Adipocyte (in vitro differentiated cells): ENCODE results near the gene KCNK13.

Experiments used
- DNase-seq: peaks from one replicate; pipeline ENCODE4 v3.0.0-alpha.2; 2015; ENCODE audit warnings: low read depth
- H3K27me3 ChIP-seq: replicated peaks from 2 replicates; pipeline ENCODE4 v1.7.0; 2013; ENCODE audit warnings: mild to moderate bottlenecking, low read length, moderate library complexity; ENCODE audit not compliant: control insufficient read depth, insufficient read depth
- H3K36me3 ChIP-seq: 2 replicates; pipeline ENCODE4 v1.7.0; 2013; ENCODE audit warnings: low read length, mild to moderate bottlenecking, moderate library complexity; ENCODE audit not compliant: control insufficient read depth, insufficient read depth, severe bottlenecking
- H3K4me1 ChIP-seq: 2 replicates; pipeline ENCODE4 v1.7.0; 2013; ENCODE audit warnings: mild to moderate bottlenecking, low read length, moderate library complexity; ENCODE audit not compliant: control insufficient read depth, insufficient read depth
- H3K4me3 ChIP-seq: 2 replicates; pipeline ENCODE4 v1.7.0; 2013; ENCODE audit warnings: mild to moderate bottlenecking, low read length, moderate library complexity
- H3K9ac ChIP-seq: 2 replicates; pipeline ENCODE4 v1.7.0; 2013; ENCODE audit warnings: mild to moderate bottlenecking, low read length, moderate library complexity
- H3K9me3 ChIP-seq: 2 replicates; pipeline ENCODE4 v1.7.0; 2013; ENCODE audit warnings: mild to moderate bottlenecking, low read length, moderate library complexity; ENCODE audit not compliant: control insufficient read depth

KCNK13 gene

DNA sequence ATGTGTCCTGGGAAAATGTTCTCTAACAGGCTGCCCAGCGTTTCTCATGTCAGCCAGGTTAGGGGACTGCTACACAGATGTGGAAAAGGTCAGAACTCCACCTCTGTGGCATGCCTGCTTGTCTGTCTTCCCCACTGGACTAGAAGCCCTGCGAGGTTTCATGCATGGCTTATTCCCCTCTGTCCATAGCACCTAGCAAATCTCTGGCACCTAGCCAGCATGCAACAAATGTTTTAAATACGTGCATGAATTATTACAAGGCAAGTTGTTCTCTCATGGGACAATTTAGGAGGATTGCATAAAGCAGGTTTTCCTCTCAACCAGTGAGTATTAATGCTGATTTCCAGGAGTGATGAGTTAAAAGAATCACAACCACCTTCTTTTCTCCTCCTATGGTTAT, 21.4 kb upstream of the KCNK13 start:
- Histone ChIP-seq H3K27me3 (no peaks in the 10 kb centered on the region), H3K4me1 (no peaks in the 10 kb centered on the region), H3K9ac (no peak overlapping the region), H3K9me3 (no peaks in the 10 kb centered on the region), H3K4me3 (no peak overlapping the region), H3K36me3 (peaks cover 13% of the 10 kb centered on the region)
- DNase-seq, result no peak

DNA sequence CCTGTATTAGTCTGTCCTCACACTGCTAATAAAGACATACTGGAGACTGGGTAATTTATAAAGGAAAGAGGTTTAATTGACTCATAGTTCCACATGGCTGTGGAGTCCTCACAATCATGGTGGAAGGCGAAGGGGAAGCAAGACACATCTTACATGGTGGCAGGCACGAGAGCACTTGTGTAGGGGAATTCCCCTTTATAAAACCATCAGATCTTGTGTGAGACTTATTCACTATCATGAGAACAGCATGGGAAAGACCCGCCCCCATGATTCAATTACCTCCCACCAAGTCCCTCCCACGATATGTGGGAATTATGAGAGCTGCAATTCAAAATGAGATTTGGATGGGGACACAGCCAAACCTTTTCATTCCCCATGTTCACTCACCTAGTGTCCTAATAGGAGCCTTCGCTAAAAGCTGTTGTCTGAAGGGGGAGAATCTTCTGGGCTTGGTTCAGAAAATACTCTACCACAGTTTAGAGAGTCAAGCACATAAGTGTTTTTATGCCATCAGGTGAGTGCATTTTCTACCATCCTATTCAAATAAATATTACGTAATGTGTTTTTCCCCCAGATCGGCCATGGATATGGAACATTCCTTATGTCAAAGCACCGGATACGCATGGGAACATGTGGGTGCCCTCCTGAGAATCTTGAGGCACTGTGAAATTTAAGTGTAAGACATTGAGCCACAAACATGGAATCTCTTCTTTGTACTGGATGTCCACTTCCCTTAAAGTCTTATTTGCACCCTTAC, 19.1 kb upstream of the KCNK13 start:
- H3K36me3 ChIP-seq, result peaks cover 11% of the 10 kb centered on the region
- H3K9me3 ChIP-seq, result no peaks in the 10 kb centered on the region

DNA sequence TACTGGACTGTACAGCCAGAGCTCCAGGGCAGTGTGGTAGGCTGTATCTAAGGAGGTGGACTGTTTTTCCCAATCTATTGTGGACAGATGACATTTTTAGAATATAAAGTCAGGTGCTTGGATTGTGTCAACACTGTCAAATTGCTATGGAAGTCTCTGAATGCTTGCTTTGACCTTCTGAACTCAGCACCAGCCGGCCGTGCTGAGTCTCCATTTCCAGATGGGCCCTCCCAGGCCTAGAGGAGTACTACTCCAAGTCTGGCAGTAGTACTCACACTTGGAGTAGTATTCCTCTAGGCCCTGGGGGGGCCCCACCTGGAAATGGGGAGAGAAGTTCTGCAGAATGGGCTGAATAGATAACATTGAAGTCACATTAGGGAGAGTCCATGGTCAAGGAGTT, 16.2 kb upstream of the KCNK13 start:
- DNase-seq, result no peak

More for the DNA sequence above, 19.1 kb upstream of the KCNK13 start:
- DNase-seq, result no peak
- Histone ChIP-seq H3K4me1 (no peaks in the 10 kb centered on the region), H3K4me3 (no peak overlapping the region), H3K27me3 (no peaks in the 10 kb centered on the region), H3K9ac (no peak overlapping the region)

DNA sequence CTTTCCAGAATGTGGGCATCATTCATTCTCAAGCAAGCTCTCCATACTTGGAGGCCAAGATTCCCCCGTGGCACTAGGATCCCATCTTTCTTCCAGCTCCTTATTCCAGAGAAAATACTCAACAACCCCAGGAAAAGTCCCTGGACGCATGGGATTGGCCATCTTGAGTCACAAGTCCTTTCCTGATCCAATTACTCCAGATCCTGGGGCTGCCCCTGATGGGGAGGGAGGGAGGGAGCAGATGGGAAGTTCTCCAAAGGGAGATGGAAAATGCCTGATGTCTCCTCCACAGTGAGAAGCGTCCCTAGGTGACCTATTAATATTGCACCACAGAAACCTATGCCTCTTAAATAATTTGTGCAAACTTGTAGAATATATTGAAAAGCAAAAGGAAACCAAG, 12.4 kb upstream of the KCNK13 start:
- H3K9me3 ChIP-seq, result no peaks in the 10 kb centered on the region
- H3K9ac ChIP-seq, result no peak overlapping the region
- no peak overlapping the region for H3K4me3 ChIP-seq
- no peak for DNase-seq
- H3K36me3 ChIP-seq, result no peaks in the 10 kb centered on the region
- no peaks in the 10 kb centered on the region for H3K4me1 ChIP-seq
- H3K27me3 ChIP-seq, result no peaks in the 10 kb centered on the region

More for the DNA sequence above, 16.2 kb upstream of the KCNK13 start:
- H3K9ac ChIP-seq, result no peak overlapping the region
- no peaks in the 10 kb centered on the region for H3K4me1 ChIP-seq
- peaks cover 9% of the 10 kb centered on the region for H3K36me3 ChIP-seq
- no peaks in the 10 kb centered on the region for H3K27me3 ChIP-seq
- H3K4me3 ChIP-seq, result no peak overlapping the region
- H3K9me3 ChIP-seq, result no peaks in the 10 kb centered on the region

DNA sequence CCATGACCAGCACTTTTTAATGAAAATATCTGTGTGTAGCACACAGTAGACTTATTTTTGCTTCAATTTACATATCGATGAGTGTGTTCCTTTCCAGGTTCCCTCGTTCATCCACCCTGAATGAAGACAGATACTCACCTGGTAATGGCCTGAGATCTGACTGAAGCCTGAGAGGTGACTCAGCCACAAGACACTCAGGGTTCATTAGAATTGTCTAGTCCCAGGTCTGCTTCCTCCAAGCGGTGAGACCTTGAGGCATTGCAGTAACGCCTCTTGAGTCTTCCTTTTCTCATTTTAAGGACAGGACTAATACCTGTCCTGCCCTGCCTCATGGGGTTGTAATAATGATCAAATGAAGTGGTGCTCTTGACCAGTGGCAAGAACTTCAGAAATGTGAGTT, 11.5 kb upstream of the KCNK13 start:
- Histone ChIP-seq H3K27me3 (no peaks in the 10 kb centered on the region), H3K4me3 (no peak overlapping the region), H3K36me3 (no peaks in the 10 kb centered on the region), H3K9ac (no peak overlapping the region), H3K4me1 (no peaks in the 10 kb centered on the region), H3K9me3 (no peaks in the 10 kb centered on the region)
- DNase-seq, result no peak

DNA sequence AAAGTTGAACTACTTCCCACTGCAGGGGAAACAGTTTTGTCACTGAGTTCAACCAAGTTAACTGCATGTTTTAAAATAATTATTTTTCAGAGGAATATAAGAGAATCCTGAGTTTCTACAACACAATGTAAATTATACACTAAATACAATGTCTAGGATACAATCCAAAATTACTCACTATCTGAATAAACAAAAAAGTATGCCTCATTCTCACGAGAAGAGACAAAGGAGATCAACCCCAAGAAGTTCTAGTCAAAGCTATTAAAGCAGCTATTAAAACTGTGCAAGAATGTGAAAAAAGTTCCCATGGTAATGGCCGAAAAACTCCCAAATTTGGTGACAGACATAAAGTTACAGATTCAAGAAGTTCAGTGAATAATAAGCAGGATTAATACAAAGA, 8.8 kb upstream of the KCNK13 start:
- Histone ChIP-seq H3K36me3 (no peaks in the 10 kb centered on the region), H3K27me3 (peaks cover 4% of the 10 kb centered on the region), H3K9me3 (no peaks in the 10 kb centered on the region), H3K9ac (no peak overlapping the region), H3K4me1 (no peaks in the 10 kb centered on the region), H3K4me3 (no peak overlapping the region)
- DNase-seq, result no peak

DNA sequence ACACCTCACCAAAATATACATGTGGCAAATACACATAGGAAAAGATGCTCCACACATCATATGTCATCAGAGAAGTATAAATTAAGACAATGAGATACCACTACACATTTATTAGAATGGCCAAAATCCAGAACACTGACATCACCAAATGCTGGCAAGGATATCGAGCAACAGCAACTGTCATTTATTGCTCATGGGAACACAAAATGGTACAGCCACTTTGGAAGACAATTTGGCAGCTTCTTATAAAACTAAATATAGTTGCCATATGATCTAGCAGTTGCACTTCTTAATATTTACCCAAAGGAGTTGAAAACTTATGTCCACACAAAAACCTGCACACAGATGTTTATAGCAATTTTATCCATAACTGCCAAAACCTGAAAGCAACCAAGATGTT, 7.0 kb upstream of the KCNK13 start:
- H3K4me1 ChIP-seq, result no peaks in the 10 kb centered on the region
- no peak for DNase-seq
- no peak overlapping the region for H3K9ac ChIP-seq
- H3K4me3 ChIP-seq, result no peak overlapping the region
- no peaks in the 10 kb centered on the region for H3K36me3 ChIP-seq
- peaks cover 7% of the 10 kb centered on the region for H3K9me3 ChIP-seq
- peaks cover 11% of the 10 kb centered on the region for H3K27me3 ChIP-seq

DNA sequence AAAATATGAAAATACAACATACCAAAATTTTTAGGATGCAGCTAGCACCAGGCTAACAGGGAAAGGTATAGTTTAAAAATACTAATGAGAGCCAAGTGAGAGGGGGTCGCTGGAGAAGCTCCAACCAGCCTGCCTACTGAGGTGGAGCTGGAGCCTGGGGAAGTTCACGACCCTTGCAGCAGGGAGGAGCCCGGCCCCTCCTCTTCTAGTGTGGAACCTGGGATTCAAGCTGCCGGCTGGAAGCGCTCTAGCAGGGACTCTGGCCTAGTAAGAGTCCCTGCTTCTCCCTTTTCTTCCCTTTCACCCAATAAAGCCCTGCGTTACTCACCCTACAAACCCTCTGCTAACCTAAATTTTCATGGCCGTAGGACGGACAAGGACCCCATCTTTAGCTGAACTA, 5.0 kb upstream of the KCNK13 start:
- Histone ChIP-seq H3K9me3 (peaks cover 7% of the 10 kb centered on the region), H3K4me3 (no peak overlapping the region), H3K27me3 (peaks cover 21% of the 10 kb centered on the region), H3K36me3 (no peaks in the 10 kb centered on the region), H3K9ac (no peak overlapping the region), H3K4me1 (no peaks in the 10 kb centered on the region)
- no peak for DNase-seq

DNA sequence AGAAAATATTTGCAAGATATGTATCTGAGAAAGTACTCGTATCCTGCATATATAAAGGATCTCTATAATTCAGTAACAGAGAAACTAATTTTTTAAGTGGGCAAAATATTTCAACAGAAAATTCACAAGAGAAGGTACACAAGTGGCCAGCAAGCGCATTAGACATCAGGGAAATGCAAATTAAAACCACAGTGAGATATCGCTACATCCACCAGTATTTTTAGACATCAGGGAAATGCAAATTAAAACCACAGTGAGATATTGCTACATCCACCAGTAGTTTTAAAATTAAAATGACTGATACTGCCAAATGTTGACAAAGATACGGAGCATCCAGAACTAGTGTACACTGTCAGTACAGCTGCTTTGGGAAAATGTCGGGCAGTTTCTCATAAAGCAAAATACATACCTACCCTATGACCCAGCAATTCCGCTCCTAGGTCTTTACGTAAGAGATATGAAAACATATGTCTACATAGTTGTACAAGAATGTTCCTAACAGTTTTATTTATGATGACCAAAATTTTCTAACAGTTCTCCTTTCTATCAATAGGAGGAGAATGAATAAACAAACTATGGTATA, 2.8 kb upstream of the KCNK13 start:
- Histone ChIP-seq H3K4me1 (peaks cover 3% of the 10 kb centered on the region), H3K4me3 (no peak overlapping the region)

DNA sequence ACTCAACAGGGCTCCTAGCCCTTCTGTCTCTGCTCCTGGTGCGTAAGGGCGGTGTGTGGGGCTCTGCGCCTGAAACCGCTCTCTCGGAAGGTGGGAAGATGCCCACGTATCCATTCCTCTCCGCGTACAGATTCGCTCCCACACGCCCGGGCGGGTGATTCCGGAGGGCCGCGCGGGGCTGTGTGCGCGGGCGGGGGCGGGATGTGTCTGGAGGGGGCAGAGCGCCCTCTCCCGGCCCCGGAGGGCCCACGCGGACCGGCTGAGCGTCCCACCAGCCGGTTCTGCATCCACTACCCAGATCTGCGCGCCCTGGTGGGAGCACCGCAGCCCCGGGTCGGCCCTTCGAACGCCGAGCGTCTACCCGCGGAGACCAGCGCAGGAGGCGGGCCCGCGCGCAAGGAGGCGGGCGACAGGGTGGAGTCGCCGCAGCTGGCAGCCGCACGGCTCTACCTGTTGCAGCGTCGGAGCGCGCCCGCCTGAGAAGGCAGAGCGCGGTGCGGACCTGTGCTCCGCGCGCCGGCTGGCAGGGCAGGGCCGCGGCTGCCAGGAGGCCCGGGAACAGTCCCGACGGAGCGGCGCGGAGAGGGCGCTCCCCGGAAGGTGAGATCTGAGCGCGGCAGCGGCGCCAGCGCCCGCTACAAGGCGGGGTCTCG, 1.4 kb upstream of the KCNK13 start:
- Histone ChIP-seq H3K36me3 (no peaks in the 10 kb centered on the region), H3K9ac (no peak overlapping the region), H3K4me1 (peaks cover 3% of the 10 kb centered on the region), H3K4me3 (peak overlapping the region; percentile 60), H3K27me3 (peaks cover 54% of the 10 kb centered on the region), H3K9me3 (peaks cover 7% of the 10 kb centered on the region)
- DNase-seq, result peak; percentile 66

More for the DNA sequence above, 2.8 kb upstream of the KCNK13 start:
- Histone ChIP-seq H3K27me3 (peaks cover 40% of the 10 kb centered on the region), H3K9me3 (peaks cover 7% of the 10 kb centered on the region), H3K36me3 (no peaks in the 10 kb centered on the region), H3K9ac (no peak overlapping the region)
- no peak for DNase-seq

DNA sequence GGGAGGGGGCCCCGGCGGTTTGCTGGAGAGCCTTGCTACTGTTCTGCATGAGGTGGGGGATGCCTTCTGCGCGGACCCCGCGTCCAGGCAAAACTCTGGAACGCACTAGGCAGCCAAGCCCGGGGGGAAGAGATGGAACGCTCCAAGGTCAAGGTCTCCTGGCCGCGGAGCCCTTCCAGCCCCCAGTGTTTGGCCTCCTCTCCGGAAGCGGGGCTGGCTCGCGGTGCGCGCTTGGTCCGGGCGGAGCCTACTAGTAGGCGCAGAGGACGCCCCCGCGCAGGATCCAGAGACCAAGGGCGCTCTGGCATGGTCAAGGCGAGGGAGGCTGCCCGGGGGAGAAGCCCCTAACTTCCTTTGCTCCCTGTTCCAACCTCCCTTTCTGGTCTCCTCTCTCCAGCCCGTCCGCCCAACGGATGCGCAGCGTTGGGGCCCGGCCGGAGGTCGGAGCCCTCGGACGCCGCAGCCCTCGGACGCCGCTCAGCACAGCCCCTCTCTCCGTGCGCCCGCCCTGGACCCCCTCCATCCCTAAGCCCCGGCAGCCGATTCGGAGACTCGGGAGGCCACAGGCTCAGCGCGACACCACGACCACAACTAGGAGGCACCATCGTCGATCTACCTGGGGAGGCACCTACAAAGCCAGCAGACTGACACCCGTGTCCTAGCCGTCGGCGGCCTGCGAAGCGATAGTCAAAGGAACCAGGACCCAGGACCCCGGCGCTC, 669 bp upstream of the KCNK13 start:
- Histone ChIP-seq H3K9me3 (peaks cover 7% of the 10 kb centered on the region), H3K36me3 (no peaks in the 10 kb centered on the region), H3K27me3 (peaks cover 55% of the 10 kb centered on the region), H3K9ac (no peak overlapping the region), H3K4me1 (peaks cover 3% of the 10 kb centered on the region), H3K4me3 (peak overlapping the region; percentile 60)
- DNase-seq, result no peak
